Activated B cell treated with CpG ODN at 0.5 μM for 24 hours (primary cell): ENCODE results near the gene PKD2L1. TPM values are rescaled to one million over a fixed set of nuclear protein-coding genes. Genes with fewer than 3 reads are reported as not detected.

ENCODE experiments used
- ATAC-seq: fragments of 200-7000 bp; cut with Tn5 transposase; one replicate; pipeline ENCODE4 v1.10.0; 2021; ENCODE audit warnings: low read depth, mild to moderate bottlenecking, moderate library complexity
- CTCF ChIA-PET: fragments of 350-600 bp; sonication (Branson Sonifier 250); formaldehyde crosslinking; loops from one replicate; lab custom pipeline; 2021; ENCODE audit warnings: antibody characterized with exemption; lab: Charles Lee
- POLR2A ChIA-PET: fragments of 350-600 bp; sonication (Branson Sonifier 250); formaldehyde crosslinking; loops from one replicate; lab custom pipeline; 2021; ENCODE audit warnings: antibody characterized with exemption; lab: Charles Lee
- DNase-seq: peaks from one replicate; pipeline ENCODE4 v3.0.0; 2022
- H3K27ac Mint-ChIP-seq: one replicate; pipeline ENCODE4 v1.8.0; 2020; ENCODE audit warnings: mixed read lengths
- H3K27me3 Mint-ChIP-seq: one replicate; pipeline ENCODE4 v1.8.0; 2021; ENCODE audit warnings: mixed read lengths
- H3K36me3 Mint-ChIP-seq: one replicate; pipeline ENCODE4 v1.8.0; 2021; ENCODE audit warnings: low read depth, mixed read lengths
- H3K4me1 Mint-ChIP-seq: one replicate; pipeline ENCODE4 v1.8.0; 2021; ENCODE audit warnings: mixed read lengths
- H3K4me3 Mint-ChIP-seq: one replicate; pipeline ENCODE4 v1.8.0; 2020; ENCODE audit warnings: mild to moderate bottlenecking, mixed read lengths
- H3K9me3 Mint-ChIP-seq: one replicate; pipeline ENCODE4 v1.8.0; 2020; ENCODE audit warnings: mixed read lengths
- CTCF ChIP-seq: fragments of 200-600 bp; IDR thresholded peaks from one replicate; pipeline ENCODE4 v1.8.0; 2022; ENCODE audit warnings: antibody characterized with exemption, mild to moderate bottlenecking
- intact Hi-C: fragments of 100-400 bp; cut with micrococcal nuclease; formaldehyde crosslinking; loops from one replicate; pipeline ENCODE4 v1.15.1; 2024
- total RNA-seq: library from RNA; stranded (reverse); gene quantifications from 2 replicates; pipeline ENCODE4 v1.2.3, GENCODE V29; 2022

Gene PKD2L1
- total RNA-seq, 1 donor from 2014 or later, result not detected

- CTCF ChIA-PET, result no interaction called here
- intact Hi-C loops, result no loop called here
- H3K9me3 Mint-ChIP-seq, result no peaks in the 10 kb centered on the region
- POLR2A ChIA-PET, result no interaction called here
- no peaks in the 10 kb centered on the region for H3K27me3 Mint-ChIP-seq
- TF ChIP-seq CTCF, result no peak
- H3K4me1 Mint-ChIP-seq, result no peaks in the 10 kb centered on the region
- DNase-seq (no peak), ATAC-seq (no peak)
- no peak overlapping the region for H3K4me3 Mint-ChIP-seq
- no peak overlapping the region for H3K27ac Mint-ChIP-seq
- H3K36me3 Mint-ChIP-seq, result peaks cover 82% of the 10 kb centered on the region
Measured at GRCh38 chr10:100245484-100246220, 84.4 kb downstream of the PKD2L1 start.

- peaks cover 80% of the 10 kb centered on the region for H3K36me3 Mint-ChIP-seq
- no peak for ATAC-seq
- no peaks in the 10 kb centered on the region for H3K4me1 Mint-ChIP-seq
- intact Hi-C loops, result no loop called here
- H3K9me3 Mint-ChIP-seq, result no peaks in the 10 kb centered on the region
- ChIA-PET CTCF (interaction anchor here (0.7 kb wide), 1 partner anchor 394 kb away, joined by 3 read pairs; no protein-coding TSS in a partner anchor), POLR2A (interaction anchor here (0.8 kb wide), 1 partner anchor 27 kb away, joined by 3 read pairs; the partner anchor contains the start of gene CWF19L1)
- no peak for DNase-seq
- no peak overlapping the region for H3K4me3 Mint-ChIP-seq
- no peaks in the 10 kb centered on the region for H3K27me3 Mint-ChIP-seq
- no peak for TF ChIP-seq CTCF
- H3K27ac Mint-ChIP-seq, result no peak overlapping the region
Measured at GRCh38 chr10:100239851-100240250, 90.2 kb downstream of the PKD2L1 start.

GRCh38 chr10:100238429-100238828, 91.6 kb downstream of the PKD2L1 start:
- ChIA-PET POLR2A (no interaction called here), CTCF (no interaction called here)
- no peak for TF ChIP-seq CTCF
- Mint-ChIP-seq H3K4me3 (no peak overlapping the region), H3K4me1 (peaks cover 1% of the 10 kb centered on the region), H3K27me3 (no peaks in the 10 kb centered on the region), H3K9me3 (no peaks in the 10 kb centered on the region), H3K27ac (no peak overlapping the region), H3K36me3 (peaks cover 83% of the 10 kb centered on the region)
- intact Hi-C loops, result no loop called here
- DNase-seq (no peak), ATAC-seq (no peak)

Other genes with a start within 250 kb of the PKD2L1 start
- not detected in 2 replicates for gene CPN1, start 248.4 kb downstream of the PKD2L1 start, total RNA-seq
- 5.6 and 7.6 TPM in 2 replicates for gene ERLIN1, start 144.2 kb downstream of the PKD2L1 start, total RNA-seq
- gene CHUK, start 100.6 kb downstream of the PKD2L1 start, total RNA-seq, result 17.7 and 21.6 TPM in 2 replicates
- 41.8 and 53.3 TPM in 2 replicates for gene CWF19L1, start 62.6 kb downstream of the PKD2L1 start, total RNA-seq
- 47.7 and 52.3 TPM in 2 replicates for gene BLOC1S2, start 43.5 kb downstream of the PKD2L1 start, total RNA-seq
- 24.9 and 26.0 TPM in 2 replicates for gene SCD, start 17.0 kb upstream of the PKD2L1 start, total RNA-seq
- gene WNT8B, start 132.8 kb upstream of the PKD2L1 start, total RNA-seq, result not detected in 2 replicates
- gene SEC31B, start 189.6 kb upstream of the PKD2L1 start, total RNA-seq, result 19.8 and 21.6 TPM in 2 replicates
- 191 and 205 TPM in 2 replicates for gene NDUFB8, start 199.6 kb upstream of the PKD2L1 start, total RNA-seq
- 55.8 and 59.9 TPM in 2 replicates for gene HIF1AN, start 205.7 kb upstream of the PKD2L1 start, total RNA-seq